T-cell (primary cell): ENCODE measurements around the gene MED17. TPM values are rescaled to one million over a fixed set of nuclear protein-coding genes. Genes with fewer than 3 reads are reported as not detected.

Experiments
- ATAC-seq, 4 experiments: fragments of 200-7000 bp in 3 of 4; fragments of 150-1000 bp in 1 of 4; cut with Tn5 transposase; replicated peaks in 1 of 4; 1 replicate in 3 of 4; 2 replicates in 1 of 4; pipeline ENCODE4 v1.10.0; 2021; ENCODE audit warnings: moderate library complexity in 3 of 4, mild to moderate bottlenecking in 2 of 4, moderate number of reproducible peaks in 1 of 4
- CTCF ChIA-PET, 2 donors: fragments of 300-600 bp; sonication (Branson Sonifier 250); formaldehyde crosslinking; loops; one replicate each; lab custom pipeline; 2022; ENCODE audit warnings: antibody characterized with exemption in 2 of 2; lab: Charles Lee
- POLR2A ChIA-PET, 2 donors: fragments of 300-600 bp; sonication (Branson Sonifier 250); formaldehyde crosslinking; loops; one replicate each; lab custom pipeline; 2022; ENCODE audit warnings: antibody characterized with exemption in 2 of 2; lab: Charles Lee
- DNase-seq, 35 experiments: peaks; one replicate each; pipeline versions ENCODE4 v3.0.0 to v3.0.0-alpha.2; 2013 to 2023
- H3K27ac ChIP-seq: one replicate; pipeline ENCODE4 v1.5.1; 2013; ENCODE audit warnings: low read length
- H3K27me3 ChIP-seq, 2 experiments: replicated peaks in 1 of 2; 1 replicate in 1 of 2; 2 replicates in 1 of 2; pipeline versions ENCODE4 v1.6.1 to v1.7.0; 2013; ENCODE audit warnings: low read length in 1 of 2, mixed read lengths in 1 of 2; ENCODE audit not compliant: control insufficient read depth in 2 of 2, insufficient read depth in 2 of 2; ENCODE audit errors: extremely low read depth in 1 of 2
- H3K36me3 ChIP-seq, 2 donors: 1 replicate in 1 of 2; 2 replicates in 1 of 2; pipeline versions ENCODE4 v1.6.1 to v1.7.0; 2013; ENCODE audit warnings: low read length in 1 of 2; ENCODE audit not compliant: control insufficient read depth in 2 of 2, insufficient read depth in 1 of 2; ENCODE audit errors: extremely low read depth in 1 of 2
- H3K4me1 ChIP-seq, 2 experiments: 1 replicate in 1 of 2; 2 replicates in 1 of 2; pipeline versions ENCODE4 v1.6.1 to v1.7.0; 2013; ENCODE audit warnings: low read length in 2 of 2, mixed read lengths in 1 of 2; ENCODE audit not compliant: insufficient read depth in 2 of 2, control insufficient read depth in 1 of 2; ENCODE audit errors: extremely low read depth in 1 of 2
- H3K4me3 ChIP-seq, 2 donors: 1 replicate in 1 of 2; 2 replicates in 1 of 2; pipeline versions ENCODE4 v1.5.1 to v1.7.0; 2013; ENCODE audit warnings: mild to moderate bottlenecking in 2 of 2, low read length in 1 of 2, moderate library complexity in 1 of 2; ENCODE audit not compliant: control insufficient read depth in 1 of 2; ENCODE audit errors: extremely low read depth in 1 of 2
- H3K9me3 ChIP-seq: 2 replicates; pipeline ENCODE4 v1.7.0; 2013
- H3K27ac Mint-ChIP-seq, 2 donors: one replicate each; pipeline ENCODE4 v1.8.0; 2020 to 2021; ENCODE audit warnings: mild to moderate bottlenecking in 2 of 2, mixed read lengths in 2 of 2
- H3K27me3 Mint-ChIP-seq, 2 donors: one replicate each; pipeline ENCODE4 v1.8.0; 2021 to 2022; ENCODE audit warnings: mixed read lengths in 2 of 2
- H3K36me3 Mint-ChIP-seq: one replicate; pipeline ENCODE4 v1.8.0; 2021; ENCODE audit warnings: mixed read lengths
- H3K4me1 Mint-ChIP-seq, 3 donors: one replicate each; pipeline ENCODE4 v1.8.0; 2020 to 2022; ENCODE audit warnings: mixed read lengths in 3 of 3, mild to moderate bottlenecking in 1 of 3
- H3K4me3 Mint-ChIP-seq, 3 donors: one replicate each; pipeline ENCODE4 v1.8.0; 2020 to 2022; ENCODE audit warnings: mild to moderate bottlenecking in 3 of 3, mixed read lengths in 3 of 3, moderate library complexity in 3 of 3
- H3K9me3 Mint-ChIP-seq, 3 donors: one replicate each; pipeline ENCODE4 v1.8.0; 2020 to 2022; ENCODE audit warnings: mixed read lengths in 3 of 3
- WGBS: methylation state at CpG from one replicate; pipeline ENCODE4 v1.1.5; 2013; ENCODE audit warnings: missing lambda C conversion rate; ENCODE audit not compliant: insufficient coverage; 5-methylcytosine and 5-hydroxymethylcytosine counted together
- total RNA-seq, 35 experiments: library from RNA in 6 of 35; stranded (reverse) in 6 of 35; fragments of 120-200 nt in 1 of 35; gene quantifications; one replicate each; pipeline versions ENCODE4 v1.2.1 to v1.2.4 and lab custom pipeline; 2013 to 2026

MED17 gene, protein sequence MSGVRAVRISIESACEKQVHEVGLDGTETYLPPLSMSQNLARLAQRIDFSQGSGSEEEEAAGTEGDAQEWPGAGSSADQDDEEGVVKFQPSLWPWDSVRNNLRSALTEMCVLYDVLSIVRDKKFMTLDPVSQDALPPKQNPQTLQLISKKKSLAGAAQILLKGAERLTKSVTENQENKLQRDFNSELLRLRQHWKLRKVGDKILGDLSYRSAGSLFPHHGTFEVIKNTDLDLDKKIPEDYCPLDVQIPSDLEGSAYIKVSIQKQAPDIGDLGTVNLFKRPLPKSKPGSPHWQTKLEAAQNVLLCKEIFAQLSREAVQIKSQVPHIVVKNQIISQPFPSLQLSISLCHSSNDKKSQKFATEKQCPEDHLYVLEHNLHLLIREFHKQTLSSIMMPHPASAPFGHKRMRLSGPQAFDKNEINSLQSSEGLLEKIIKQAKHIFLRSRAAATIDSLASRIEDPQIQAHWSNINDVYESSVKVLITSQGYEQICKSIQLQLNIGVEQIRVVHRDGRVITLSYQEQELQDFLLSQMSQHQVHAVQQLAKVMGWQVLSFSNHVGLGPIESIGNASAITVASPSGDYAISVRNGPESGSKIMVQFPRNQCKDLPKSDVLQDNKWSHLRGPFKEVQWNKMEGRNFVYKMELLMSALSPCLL
- total RNA-seq, result 10 to 100 TPM; 64.1 to 71.7 (median 67.1) TPM
- 48.2 TPM for total RNA-seq (2013)
- 18.4 to 48.7 (median 38.9) reads per million in 29 experiments for total RNA-seq (lab: John Stamatoyannopoulos, UW)

- H3K27me3 ChIP-seq, result no peaks in the 10 kb centered on the region
- H3K9me3 ChIP-seq, result no peaks in the 10 kb centered on the region
- peak; percentile 78 to 92 (median 84) for DNase-seq
- H3K4me3 ChIP-seq, result peak within 1 kb of the TSS; percentile 80 to 94
- H3K27ac Mint-ChIP-seq, result peak within 1 kb of the TSS; percentile 94 to 98
- H3K36me3 ChIP-seq, result peaks cover 0 to 14% of the 10 kb centered on the region in 2 donors
- H3K4me1 Mint-ChIP-seq, result peaks cover 46 to 53% (median 51%) of the 10 kb centered on the region in 3 donors
- POLR2A ChIA-PET, result interaction anchor here (0.5 to 1.6 kb wide), 7 partner anchors 9 to 344 kb away, joined by 3 to 41 read pairs (median 6); partner anchors contain the start of genes C11orf54 (in 1 of the 2), PANX1 (in 1 of the 2) and TAF1D (in 1 of the 2)
- peaks cover 19% of the 10 kb centered on the region for H3K36me3 Mint-ChIP-seq
- ATAC-seq, result peak; percentile 95 to 98 (median 95)
- H3K27me3 Mint-ChIP-seq, result no peaks in the 10 kb centered on the region
- peak within 1 kb of the TSS; percentile 90 to 99 (median 92) for H3K4me3 Mint-ChIP-seq
- peak within 1 kb of the TSS; percentile 86 for H3K27ac ChIP-seq
- peaks cover 19 to 25% of the 10 kb centered on the region in 2 experiments for H3K4me1 ChIP-seq
- no peaks in the 10 kb centered on the region for H3K9me3 Mint-ChIP-seq
- CTCF ChIA-PET, result interaction anchor here (0.7 to 1.3 kb wide), 10 partner anchors 11 to 726 kb away, joined by 3 to 37 read pairs (median 4); partner anchors contain the start of genes C11orf54 (in 2 of the 2) and TAF1D (in 1 of the 2)
- WGBS, result under 1% methylated on average over 72 of the region's 72 CpGs
Measured at GRCh38 chr11:93784145-93784934, at the start of gene MED17. MED17 (plus strand) TSS chr11:93784282; CDS start chr11:93784514, 232 bp downstream.

- no CpG with 5 or more reads among the region's 1 CpG for WGBS
- Mint-ChIP-seq H3K27ac (peak overlapping the region; percentile 44 to 61), H3K36me3 (peaks cover 80% of the 10 kb centered on the region), H3K4me3 (no peak overlapping the region), H3K4me1 (peaks cover 47 to 68% (median 65%) of the 10 kb centered on the region in 3 donors), H3K9me3 (no peaks in the 10 kb centered on the region), H3K27me3 (no peaks in the 10 kb centered on the region)
- H3K27me3 ChIP-seq, result no peaks in the 10 kb centered on the region
- ATAC-seq, result no peak
- no peak overlapping the region for H3K4me3 ChIP-seq
- no peak for DNase-seq
- no peaks in the 10 kb centered on the region for H3K9me3 ChIP-seq
- ChIA-PET CTCF (interaction anchor here in 1 of 2 donors (0.6 kb wide), 1 partner anchor 13 kb away, joined by 4 read pairs; no protein-coding TSS in a partner anchor), POLR2A (no interaction called here)
- H3K27ac ChIP-seq, result peak overlapping the region; percentile 27
- peaks cover 18 to 26% of the 10 kb centered on the region in 2 experiments for H3K4me1 ChIP-seq
- peaks cover 5 to 91% of the 10 kb centered on the region in 2 donors for H3K36me3 ChIP-seq
Measured at GRCh38 chr11:93734427-93735222, 49.5 kb upstream of the MED17 start.

- H3K27me3 Mint-ChIP-seq, result no peaks in the 10 kb centered on the region
- no CpG with 5 or more reads among the region's 1 CpG for WGBS
- Histone ChIP-seq H3K27me3 (no peaks in the 10 kb centered on the region), H3K36me3 (peaks cover 5 to 81% of the 10 kb centered on the region in 2 donors), H3K4me1 (peaks cover 24 to 32% of the 10 kb centered on the region in 2 experiments), H3K4me3 (no peak overlapping the region), H3K9me3 (no peaks in the 10 kb centered on the region), H3K27ac (peak overlapping the region; percentile 32)
- H3K36me3 Mint-ChIP-seq, result peaks cover 74% of the 10 kb centered on the region
- H3K4me1 Mint-ChIP-seq, result peaks cover 56 to 77% (median 73%) of the 10 kb centered on the region in 3 donors
- H3K9me3 Mint-ChIP-seq, result no peaks in the 10 kb centered on the region
- no peak overlapping the region for H3K4me3 Mint-ChIP-seq
- ChIA-PET POLR2A (interaction anchor here in 1 of 2 donors (0.6 kb wide), 1 partner anchor 90 kb away, joined by 13 read pairs; no protein-coding TSS in a partner anchor), CTCF (interaction anchor here in 1 of 2 donors (0.6 kb wide), 1 partner anchor 14 kb away, joined by 4 read pairs; no protein-coding TSS in a partner anchor)
- H3K27ac Mint-ChIP-seq, result peak overlapping the region; percentile 48 to 78
- DNase-seq (no peak), ATAC-seq (no peak)
Measured at GRCh38 chr11:93735627-93736026, 48.5 kb upstream of the MED17 start.

DNA sequence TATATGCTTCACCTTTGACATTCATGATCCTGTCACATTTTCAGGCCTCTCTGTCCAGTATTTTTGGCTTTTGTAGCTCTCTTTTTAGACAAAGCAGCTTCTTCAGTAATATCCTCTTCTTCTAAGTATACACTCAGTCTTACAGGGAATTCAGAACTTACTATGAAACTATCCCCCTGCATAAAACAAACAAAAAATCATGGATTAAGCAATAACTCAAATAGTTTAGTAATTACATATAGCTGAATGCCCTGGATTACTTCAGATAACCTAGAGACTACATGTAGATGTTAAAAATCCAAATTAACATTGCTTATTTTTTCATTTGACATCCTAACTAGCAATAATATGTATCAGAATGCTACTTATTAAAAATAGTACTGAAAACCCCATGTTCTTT, 48.0 kb upstream of the MED17 start:
- Mint-ChIP-seq H3K4me3 (no peak overlapping the region), H3K36me3 (peaks cover 75% of the 10 kb centered on the region), H3K4me1 (peaks cover 59 to 77% (median 75%) of the 10 kb centered on the region in 3 donors), H3K9me3 (no peaks in the 10 kb centered on the region), H3K27me3 (no peaks in the 10 kb centered on the region), H3K27ac (peak overlapping the region; percentile 48 to 78)
- H3K9me3 ChIP-seq, result no peaks in the 10 kb centered on the region
- H3K36me3 ChIP-seq, result peaks cover 5 to 76% of the 10 kb centered on the region in 2 donors
- no peak for ATAC-seq
- no peaks in the 10 kb centered on the region for H3K27me3 ChIP-seq
- peak overlapping the region; percentile 32 for H3K27ac ChIP-seq
- POLR2A ChIA-PET, result interaction anchor here (0.6 kb wide), 2 partner anchors 74 to 191 kb away, joined by 4 to 5 read pairs; no protein-coding TSS in a partner anchor
- H3K4me3 ChIP-seq, result no peak overlapping the region
- DNase-seq, result no peak
- CTCF ChIA-PET, result interaction anchor here in 1 of 2 donors (0.6 kb wide), 1 partner anchor 541 kb away, joined by 11 read pairs; no protein-coding TSS in a partner anchor
- peaks cover 24 to 32% of the 10 kb centered on the region in 2 experiments for H3K4me1 ChIP-seq

GRCh38 chr11:93737904-93738612, 46.0 kb upstream of the MED17 start:
- Mint-ChIP-seq H3K36me3 (peaks cover 61% of the 10 kb centered on the region), H3K27ac (peak overlapping the region; percentile 90 to 93), H3K4me3 (peak overlapping the region; percentile 85 to 100 (median 100)), H3K27me3 (no peaks in the 10 kb centered on the region), H3K9me3 (no peaks in the 10 kb centered on the region), H3K4me1 (peaks cover 78 to 87% (median 83%) of the 10 kb centered on the region in 3 donors)
- no CpG with 5 or more reads among the region's 6 CpGs for WGBS
- H3K27me3 ChIP-seq, result no peaks in the 10 kb centered on the region
- H3K4me3 ChIP-seq, result peak overlapping the region in 1 of 2 donors; percentile 4
- H3K9me3 ChIP-seq, result no peaks in the 10 kb centered on the region
- POLR2A ChIA-PET, result interaction anchor here (0.6 to 1.8 kb wide), 4 partner anchors 11 to 579 kb away, joined by 3 to 4 read pairs (median 4); no protein-coding TSS in a partner anchor
- CTCF ChIA-PET, result interaction anchor here (0.5 to 1.1 kb wide), 3 partner anchors 17 to 46 kb away, joined by 3 to 5 read pairs (median 3); partner anchors contain the start of gene MED17 (in 1 of the 2)
- peaks cover 5 to 60% of the 10 kb centered on the region in 2 donors for H3K36me3 ChIP-seq
- H3K27ac ChIP-seq, result peak overlapping the region; percentile 38
- no peak for ATAC-seq
- DNase-seq, result peak in 1 of 35 experiments; percentile 29
- peaks cover 35 to 36% of the 10 kb centered on the region in 2 experiments for H3K4me1 ChIP-seq
